Islet precursor cell (in vitro differentiated cells): ENCODE data around the gene DDX17.

Experiments
- DNase-seq: peaks from one replicate; pipeline ENCODE4 v3.0.0-alpha.2; 2018

Gene DDX17

DNA sequence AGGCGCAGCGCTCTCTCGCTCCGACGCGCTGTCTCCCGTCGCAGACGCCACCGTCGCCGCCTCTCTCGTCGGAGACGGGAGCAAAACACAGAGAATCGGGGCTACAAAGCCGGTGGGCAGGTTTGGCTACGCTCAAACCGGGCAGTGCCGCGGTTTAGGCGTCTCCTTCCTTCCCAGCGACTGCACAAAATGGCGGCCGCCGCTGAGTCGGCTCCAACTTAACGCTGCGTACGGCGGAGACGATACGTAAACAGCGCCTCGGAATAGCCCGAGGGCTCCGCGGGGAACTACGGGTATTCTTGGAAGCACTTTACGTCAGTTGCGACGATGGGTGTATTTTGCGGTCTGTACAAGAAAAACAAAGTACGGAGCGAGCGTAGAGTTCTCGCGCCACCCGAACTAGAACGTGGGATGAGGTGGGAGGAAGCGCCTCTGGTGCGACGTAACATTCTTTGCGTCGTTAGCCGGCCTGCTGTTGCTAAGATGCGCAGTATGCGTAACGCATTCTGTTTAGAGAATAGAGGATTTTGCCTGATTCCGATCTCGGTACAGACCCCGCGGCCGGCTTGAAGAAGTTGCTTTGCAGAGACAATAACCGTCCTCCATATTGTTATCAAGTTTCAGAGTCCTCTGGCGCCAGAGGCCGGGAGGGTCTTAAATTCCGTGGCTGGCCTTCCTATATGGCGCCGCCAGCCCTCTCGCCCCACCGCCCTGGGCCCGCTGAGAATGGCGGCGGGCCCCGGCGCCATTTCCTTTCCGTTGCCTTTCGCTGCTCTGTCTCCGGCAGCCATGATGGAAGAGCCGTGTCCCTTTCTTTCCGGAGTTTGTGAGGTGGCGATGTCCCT is at the start of gene DDX17:
Gene DDX17, minus strand, starts transcription at position 194 of the 845 bp plus-strand sequence.
- DNase-seq, result peak; percentile 96

DNA sequence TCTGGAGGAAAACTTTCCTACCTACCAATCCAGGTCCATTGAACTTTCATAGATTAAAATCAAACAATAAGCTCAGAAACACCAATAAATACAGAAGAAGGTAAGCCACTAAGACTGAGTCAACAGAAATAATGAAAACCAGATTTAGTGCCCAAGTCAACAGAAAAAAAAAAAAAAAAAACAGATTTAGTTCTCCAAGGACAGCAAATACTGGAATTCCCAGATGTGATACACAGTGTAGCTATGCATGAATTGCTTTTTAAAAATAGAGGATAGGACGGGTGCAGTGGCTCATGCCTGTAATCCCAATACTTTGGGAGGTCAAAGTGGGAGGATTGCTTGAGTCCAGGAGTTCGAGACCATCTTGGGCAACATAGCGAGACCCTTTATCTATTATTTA is 48.2 kb upstream of the DDX17 start:
- DNase-seq, result no peak

DNA sequence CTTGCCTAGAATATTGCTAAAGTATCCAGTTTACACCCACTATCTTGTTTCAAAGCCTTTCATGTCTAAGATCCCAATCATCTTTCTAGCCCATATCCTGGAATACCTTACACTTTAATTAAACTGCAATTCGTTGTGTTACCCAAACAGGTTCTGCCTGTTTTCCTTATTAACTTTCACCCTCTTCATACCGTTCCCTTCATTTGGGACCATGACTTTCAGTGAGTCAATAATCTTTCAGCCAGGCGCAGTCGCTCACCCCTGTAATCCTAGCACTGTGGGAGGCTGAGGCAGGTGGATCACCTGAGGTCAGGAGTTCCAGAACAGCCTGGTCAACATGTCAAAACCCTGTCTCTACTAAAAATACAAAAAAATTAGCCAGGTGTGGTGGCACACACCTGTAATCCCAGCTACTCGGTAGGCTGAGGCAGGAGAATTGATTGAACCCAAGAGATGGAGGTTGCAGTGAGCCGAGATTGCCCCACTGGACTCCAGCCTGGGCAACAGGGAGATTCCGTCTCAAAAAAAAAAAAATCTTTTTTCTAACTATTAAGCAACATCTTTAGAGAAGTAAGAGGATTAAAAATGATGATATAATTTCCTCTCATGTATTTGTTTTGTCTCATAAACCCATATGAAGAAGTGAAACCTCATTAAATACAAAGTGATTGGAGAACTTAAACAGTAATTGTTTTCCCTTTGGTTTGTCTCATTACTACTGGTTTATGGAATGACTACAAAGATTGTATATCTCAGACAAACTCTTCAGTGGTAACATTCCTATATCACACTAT is 43.2 kb upstream of the DDX17 start:
- peak; percentile 32 for DNase-seq

DNA sequence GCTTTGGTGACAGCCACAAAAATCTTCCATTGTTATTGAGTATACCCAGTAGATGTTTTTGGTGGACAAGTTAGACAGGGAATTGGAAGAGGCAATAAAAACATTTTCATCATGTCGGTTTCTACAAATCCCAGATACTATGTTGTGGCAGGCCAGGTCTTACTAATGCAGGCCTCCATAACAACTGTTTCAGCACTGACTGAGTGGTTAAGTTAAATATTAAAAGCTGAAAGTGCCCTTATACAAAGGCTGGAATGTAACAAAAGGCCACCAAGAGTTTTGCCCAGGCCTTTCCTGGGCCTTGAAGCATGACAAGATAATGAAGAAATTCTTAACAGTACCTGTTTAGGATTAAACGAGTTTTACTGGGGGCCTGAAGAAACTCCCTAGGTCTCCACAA is 34.6 kb upstream of the DDX17 start:
- peak; percentile 7 for DNase-seq

DNA sequence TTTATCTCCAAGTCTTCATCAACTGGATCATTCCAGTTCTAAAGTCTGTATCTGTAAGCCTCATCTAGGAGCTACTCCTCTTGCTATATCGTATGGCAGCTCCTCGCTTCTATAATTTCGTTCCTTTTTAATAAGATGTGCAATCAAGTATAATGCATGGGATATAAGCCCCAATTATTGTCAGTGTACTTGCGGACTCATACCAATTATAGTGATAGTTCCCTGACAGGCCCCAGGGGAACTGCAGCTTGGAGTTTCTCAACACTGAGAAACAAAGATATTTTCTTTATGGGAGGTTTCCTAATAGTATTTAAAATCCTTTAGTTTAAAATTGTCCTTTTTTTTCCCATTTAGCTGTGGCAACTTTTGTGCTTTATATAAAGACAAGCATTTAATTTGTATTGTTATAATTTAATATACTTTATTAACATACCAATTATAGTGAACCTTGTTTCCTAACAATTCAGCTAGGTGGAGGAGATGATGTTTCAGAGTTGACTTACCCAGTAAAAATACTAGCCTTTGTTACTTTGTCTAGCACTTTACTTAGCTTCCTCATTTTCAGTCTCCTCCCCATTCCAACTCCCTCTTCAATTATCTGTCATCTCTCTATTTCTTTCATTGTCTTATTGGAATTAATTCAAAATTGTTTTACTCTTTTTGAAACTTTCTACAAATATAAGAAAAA is 25.3 kb upstream of the DDX17 start:
- DNase-seq, result no peak

DNA sequence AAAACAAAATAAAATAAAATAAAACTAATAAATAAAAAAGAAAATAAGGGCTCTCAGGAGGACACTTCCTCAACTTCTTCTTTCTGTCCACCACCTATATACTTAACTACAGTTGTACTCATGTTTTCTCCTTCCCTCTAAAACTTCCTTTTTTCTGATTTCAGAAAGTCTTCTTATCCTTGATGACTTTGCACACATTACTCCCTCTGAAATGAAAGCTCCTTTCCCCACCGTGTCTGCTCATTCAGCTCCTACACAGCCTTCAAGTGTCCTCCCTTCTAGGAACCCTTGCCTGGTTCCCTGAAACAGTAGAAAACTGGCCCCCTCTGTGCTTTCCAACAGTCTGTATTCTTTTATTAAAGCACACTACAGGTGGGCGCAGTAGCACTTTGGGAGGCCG is 18.3 kb upstream of the DDX17 start:
- peak; percentile 14 for DNase-seq

DNA sequence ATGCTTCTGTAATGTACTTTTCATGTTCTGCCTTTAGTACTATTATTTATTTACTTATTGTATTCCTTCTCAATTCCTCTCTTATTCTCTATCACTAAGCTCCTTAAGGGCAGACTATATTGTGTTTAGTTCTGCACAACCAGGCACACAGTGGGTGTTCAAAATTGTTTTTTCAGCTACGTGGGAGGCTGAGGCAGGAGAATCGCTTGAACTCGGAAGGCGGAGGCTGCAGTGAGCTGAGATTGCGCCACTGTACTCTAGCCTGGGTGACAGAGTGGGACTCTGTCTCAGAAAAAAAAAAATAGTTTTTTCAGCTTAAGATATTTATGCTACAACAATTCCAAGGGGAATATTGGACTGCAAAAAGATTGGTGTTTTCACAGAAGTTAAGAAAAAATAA is 17.4 kb upstream of the DDX17 start:
- no peak for DNase-seq

DNA sequence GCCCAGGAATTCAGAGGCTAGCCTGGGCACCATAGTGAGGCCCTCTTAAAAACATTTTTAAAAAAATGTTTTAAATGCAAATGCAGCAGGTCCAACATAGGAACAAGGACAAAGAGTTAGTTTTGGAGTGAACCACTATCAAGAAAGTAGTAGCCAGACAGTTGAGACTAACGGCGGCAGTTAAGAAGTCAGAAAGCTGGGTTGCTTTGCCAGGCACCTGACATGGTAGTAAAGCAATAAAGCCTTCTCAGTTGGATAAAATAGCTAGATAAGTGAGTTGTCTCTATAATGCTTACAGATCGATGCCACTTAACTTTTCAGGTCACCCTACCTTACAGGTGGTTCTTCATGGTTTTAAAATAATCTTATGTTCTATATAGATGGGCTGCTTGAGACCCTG is 16.9 kb upstream of the DDX17 start:
- no peak for DNase-seq

DNA sequence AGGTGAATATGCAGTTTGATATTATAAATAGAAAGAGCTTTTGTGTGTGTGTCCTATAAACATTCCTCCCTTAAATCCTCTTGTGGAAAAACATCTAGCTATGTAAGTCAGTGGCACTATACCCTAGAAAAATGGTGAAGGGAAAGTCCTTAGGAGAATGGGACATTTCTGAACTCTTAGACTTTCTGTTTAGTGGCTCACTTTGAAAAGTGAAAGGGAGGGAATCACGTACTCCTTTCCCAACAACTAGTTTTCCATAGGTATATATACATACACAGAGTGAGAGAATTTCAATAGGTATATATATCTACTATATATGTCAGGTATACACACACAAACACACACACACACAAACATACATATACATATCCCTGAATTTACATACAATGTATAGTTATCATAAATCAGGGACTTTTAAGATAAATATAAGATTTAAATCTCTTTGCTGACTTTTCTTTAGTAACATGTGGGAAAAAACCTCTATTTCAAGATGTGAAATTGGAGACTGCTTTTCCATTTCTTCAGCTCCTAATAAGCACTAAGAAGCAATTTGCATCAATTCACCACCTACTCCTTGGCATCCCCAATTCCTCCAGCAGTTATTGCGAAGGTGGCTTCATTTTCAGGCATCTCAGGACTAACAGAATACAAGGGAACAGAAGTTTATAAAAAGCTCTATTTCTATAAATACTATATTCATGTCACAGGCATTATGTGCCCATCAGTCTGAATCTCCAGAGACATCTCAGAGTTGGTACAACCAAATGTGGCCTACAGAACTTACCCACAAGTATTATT is 13.5 kb upstream of the DDX17 start:
- DNase-seq, result no peak

DNA sequence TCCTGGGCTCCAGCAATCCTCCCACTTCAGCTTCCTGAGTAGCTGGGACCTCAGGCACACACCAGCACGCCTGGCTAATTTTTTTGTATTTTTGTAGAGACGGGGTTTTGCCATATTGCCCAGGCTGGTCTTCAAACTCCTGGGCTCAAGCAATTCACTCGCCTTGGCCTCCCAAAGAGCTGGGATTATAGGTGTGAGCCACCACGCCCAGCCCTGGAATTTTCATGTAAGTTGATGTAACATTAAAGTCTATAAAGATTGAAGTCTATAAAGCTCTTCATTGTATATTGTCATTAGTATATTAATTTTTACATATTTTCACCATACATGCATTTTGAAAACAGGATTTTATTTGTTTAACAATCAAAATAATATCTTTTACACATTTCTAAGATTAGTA is 12.5 kb upstream of the DDX17 start:
- DNase-seq, result no peak

DNA sequence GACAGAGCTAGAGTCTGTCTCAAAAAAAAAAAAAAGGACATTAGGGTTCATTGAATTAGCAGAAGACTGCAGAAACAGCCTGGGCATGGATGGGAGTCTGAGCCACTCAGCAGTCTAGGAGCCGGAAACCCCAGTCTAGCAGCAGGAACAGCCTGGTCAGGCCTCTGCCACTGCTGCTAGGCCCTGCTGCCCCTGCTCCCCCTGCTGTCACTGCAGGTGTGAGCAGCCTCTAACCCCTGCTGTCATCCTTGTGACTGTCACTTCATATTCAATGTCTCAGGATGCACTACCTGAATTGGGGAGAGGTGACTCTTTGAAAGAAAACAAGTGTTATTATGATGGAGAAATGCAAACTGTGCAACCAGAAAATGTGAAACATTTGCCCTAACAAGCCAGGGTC is 7.0 kb upstream of the DDX17 start:
- DNase-seq, result peak; percentile 63

DNA sequence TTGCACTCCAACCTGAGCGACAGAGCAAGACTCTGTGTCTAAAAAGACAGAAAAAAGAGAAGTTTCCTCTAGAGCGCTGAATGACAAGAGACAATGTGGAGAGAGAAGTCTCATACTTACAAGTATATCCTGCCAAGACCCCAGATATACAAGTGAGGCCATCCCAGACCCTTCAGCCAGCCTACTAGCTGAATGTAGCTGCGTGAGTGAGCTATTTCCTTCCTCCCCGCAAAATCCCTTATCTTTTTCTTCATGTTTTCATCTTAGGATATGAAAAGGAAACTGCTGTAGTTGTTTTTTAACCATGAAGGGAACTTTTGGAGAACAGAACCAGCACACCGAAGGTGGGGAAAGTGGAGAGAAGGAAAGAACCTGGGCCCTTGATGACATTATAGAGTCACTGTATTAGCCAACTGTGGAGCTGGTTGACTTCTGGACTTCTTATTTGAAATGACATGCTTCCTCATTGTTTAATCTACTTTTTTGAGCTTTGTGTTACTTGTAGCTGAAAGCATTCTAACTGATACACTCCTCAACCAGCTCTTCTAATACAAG is 4.4 kb upstream of the DDX17 start:
- no peak for DNase-seq

DNA sequence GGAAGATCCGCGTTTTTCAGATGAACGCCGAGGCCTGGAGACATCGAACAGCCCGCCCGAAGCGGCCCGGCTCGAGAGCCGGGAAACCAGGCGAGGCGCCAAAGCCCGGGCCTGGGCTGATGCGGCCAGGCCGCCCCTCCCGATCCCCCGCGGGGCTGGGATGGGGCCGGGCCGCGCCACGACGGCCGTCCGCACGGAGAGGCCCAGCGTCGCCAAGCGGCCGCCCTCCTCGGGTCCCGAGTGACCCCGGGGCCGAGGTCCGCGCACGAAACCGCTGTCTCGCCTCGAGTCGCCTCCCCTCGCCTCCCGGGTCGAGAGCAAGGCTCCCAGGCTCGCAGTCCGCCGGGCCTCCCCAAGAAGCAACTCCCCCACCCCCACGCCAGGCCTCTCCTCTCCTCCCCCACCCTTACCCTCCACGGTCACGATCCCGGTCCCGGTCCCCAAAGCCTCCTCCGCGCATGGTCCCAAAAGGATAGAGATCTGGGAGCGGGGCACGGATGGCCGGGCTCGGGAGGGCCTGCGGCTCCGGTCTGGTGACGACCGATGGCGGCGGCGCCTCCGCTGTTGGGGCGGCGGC is 482 bp downstream of the DDX17 start:
- DNase-seq, result no peak

DNA sequence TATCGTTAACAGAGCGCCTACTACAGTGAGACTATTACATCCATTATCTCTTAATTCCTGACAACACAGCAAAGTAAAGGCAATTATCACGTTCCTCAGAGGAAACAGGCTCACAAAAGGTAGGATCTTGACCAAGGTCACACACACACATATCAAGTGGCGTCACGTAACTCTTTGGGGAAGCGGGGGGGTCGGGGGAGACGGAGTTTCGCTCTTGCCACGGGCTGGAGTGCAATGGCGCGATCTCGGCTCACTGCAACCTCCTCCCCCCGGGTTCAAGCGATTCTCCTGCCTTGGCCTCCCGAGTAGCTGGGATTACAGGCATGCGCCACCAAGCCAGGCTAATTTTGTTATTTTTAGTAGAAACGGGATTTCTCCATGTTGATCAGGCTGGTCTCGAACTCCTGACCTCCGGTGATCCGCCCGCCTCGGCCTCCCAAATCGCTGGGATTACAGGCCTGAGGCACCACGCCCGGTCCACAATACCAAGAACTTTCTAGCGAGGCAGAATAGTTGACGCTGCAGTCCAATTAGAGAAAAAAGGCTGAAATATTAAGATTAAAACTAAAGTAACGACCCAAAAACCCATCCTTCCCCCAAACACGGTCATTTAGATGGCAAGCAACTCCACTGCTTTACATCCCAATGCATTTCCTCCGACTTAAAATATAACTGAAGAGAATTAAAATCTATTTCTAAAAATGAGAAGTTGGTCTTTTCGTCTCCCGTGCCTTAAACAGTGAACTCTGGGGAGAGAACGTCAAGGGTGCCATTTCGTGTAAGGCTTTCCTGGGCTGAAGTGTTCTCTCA is 1.2 kb downstream of the DDX17 start:
- peak; percentile 69 for DNase-seq

DNA sequence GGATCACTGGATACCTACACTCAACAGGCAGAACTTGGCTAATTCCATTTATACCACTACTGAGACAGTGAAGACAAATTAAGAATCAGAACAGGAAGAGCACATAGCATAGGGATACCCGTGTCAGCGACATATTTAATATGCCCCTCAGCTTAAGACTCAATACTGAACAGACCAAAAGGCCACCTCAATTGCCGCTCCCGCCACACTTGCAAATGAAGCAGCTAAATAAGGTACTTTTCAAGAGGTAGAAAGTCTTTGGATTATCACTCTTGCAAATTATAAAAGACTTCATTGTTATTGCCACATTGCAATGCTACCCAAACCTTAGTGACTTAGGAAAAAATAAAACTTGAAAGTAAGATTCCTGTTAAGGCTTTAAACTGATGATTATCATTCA is 3.1 kb downstream of the DDX17 start:
- DNase-seq, result no peak

DNA sequence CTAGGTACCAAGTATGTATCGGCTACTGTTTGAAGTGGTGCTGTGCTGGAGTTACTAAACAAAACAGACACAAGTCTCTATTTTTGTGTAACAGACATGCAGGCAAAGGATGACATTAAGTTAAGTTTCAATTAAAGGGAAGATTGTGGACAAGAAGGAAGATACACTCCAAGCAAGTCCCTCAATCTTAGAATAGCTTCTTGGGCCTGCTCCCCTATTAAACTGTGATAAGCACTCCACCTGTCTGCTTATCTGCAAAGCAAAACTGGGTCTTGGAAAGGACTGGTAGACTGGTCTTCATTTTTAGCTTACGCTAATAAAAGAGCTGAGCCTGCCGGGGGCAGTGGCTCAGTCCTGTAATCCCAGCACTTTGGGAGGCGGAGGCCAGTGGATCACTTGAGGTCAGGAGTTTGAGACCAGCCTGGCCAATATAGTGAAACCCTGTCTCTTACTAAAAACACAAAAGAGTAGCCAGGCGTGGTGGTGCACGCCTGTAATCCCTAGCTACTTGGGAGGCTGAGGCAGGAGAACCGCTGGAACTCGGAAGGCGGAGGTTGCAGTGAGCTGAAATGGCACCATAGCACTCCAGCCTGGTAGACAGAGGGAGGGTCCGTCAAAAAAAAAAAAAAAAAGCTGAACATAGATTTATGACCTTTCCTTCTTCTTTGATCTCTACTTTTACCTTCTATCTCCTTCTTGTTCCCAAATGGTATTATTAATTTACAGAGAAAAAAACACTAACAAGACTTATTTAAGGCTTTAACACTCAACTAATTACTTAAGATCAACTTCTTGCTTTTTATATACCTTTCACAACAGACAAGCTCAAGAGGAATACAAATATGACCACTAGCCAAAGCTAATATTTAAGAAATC is 4.1 kb downstream of the DDX17 start:
- DNase-seq, result no peak

DNA sequence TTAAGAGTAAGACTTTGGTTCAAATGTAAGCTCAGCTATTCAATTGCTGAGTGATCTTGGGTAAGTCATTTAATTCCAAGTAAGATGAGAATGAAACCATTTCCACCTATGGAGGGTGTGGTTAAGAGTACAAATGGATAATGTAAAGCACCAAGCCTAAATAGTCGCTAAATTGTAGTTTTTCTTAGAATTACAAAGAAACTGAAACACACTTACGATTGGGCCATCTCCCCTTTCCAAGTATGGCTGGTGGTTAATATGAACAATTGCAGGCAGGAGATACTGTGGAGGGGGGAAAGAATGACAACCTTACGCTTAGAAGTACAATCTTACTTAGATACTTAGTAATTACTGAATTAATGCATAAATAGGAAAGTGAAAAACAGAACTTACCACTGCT is 8.2 kb downstream of the DDX17 start:
- DNase-seq, result no peak

DNA sequence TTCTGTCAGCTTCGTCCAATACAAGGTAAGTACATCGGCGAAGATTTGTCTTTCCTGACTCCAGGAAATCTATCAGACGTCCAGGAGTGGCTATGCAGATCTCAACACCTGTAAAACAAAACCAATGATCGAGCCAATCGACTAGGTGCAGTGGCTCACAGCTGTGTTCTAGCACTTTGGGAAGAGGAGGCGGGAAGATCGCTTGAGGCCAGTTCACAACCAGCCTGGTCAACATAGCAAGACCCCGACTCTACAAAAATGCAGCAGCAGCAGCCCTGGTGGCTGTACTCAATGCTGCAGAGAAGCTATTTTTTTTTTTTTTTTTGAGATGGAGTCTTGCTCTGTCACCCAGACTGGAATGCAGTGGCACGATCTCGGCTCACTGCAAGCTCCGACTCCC is 11.2 kb downstream of the DDX17 start:
- no peak for DNase-seq

DNA sequence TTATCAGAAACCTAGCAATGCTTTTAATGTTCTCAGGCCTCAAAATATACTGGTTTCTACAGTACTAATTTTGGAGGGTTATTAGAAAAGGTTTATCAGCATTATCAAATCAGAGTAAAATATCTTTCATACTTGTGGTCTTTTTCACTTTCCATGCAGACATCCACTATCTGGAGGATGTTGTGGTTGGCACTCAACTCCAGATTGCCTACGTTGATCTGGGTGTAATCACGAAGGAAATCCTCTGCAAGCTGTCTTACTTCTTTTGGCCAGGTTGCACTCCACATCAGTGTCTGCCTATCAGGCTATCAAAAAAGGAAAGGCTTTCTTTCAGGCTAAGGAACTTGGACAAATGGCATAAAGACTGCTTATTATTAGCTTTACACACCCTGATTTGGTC is 11.6 kb downstream of the DDX17 start:
- DNase-seq, result no peak

DNA sequence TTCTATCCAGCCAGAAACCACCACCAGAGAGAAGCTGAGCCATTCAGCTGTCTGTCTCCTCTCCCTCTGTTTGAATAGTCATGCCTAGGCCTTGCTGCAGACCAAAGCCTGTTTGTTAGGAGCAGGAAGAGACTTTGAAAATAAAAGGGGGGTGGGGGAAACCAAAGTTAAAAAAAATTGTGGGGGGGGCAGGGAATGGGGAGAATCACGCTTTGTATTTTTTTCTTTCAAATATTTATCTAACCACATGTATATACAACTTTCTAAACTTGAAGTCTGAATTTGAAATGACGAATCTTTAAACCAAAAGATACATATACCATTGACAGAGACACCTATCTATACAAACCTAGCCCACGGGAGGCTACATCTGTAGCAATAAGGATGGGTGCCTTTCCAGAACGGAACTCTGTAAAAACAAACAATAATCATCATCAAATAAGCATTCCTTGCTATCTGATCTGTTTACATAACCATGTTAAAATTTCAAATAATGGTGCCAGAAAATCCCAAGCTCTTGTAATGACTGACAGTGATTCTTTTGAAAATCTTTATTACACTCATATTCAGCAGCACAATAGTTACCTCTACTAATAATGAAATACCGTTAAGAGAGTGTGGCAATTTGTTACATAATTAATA is 14.3 kb downstream of the DDX17 start:
- DNase-seq, result no peak
